H1 (cell line): ENCODE results near the gene PDX1. TPM values are rescaled to one million over a fixed set of nuclear protein-coding genes. Genes with fewer than 3 reads are reported as not detected.
A peak's percentile ranks its signal among the peaks of the same experiment; 100 is the strongest.

Experiments used
- CTCF ChIA-PET: fragments of 300-600 bp; sonication (Branson Sonifier 250); formaldehyde crosslinking; loops from one replicate; lab custom pipeline; 2021; ENCODE audit not compliant: partially characterized antibody; lab: Charles Lee
- POLR2A ChIA-PET: fragments of 300-600 bp; sonication (Branson Sonifier 250); formaldehyde crosslinking; loops from one replicate; lab custom pipeline; 2021; ENCODE audit warnings: inconsistent platforms; ENCODE audit not compliant: partially characterized antibody; lab: Charles Lee
- DNase-seq, 2 experiments: peaks; one replicate each; pipeline versions ENCODE4 v3.0.0 to v3.0.0-alpha.2; 2010 to 2022; ENCODE audit warnings: low spot score in 2 of 2, low read depth in 1 of 2, mixed read lengths in 1 of 2
- FAIRE-seq: peaks from 2 replicates; lab custom pipeline; 2011; peaks lifted over from hg19 to GRCh38; lab: Jason Lieb, UNC
- H2AFZ ChIP-seq: 2 replicates; pipeline ENCODE4 v1.8.1; 2012; ENCODE audit warnings: low read length, inconsistent platforms
- H2AK5ac ChIP-seq: 2 replicates; pipeline ENCODE4 v1.6.1; 2013; ENCODE audit warnings: low read depth, low read length
- H2BK120ac ChIP-seq: replicated peaks from 2 replicates; pipeline ENCODE3; 2013; ENCODE audit warnings: low read depth, low read length, inconsistent platforms
- H2BK12ac ChIP-seq: 2 replicates; pipeline ENCODE4 v1.6.1; 2013; ENCODE audit warnings: low read depth, low read length
- H2BK15ac ChIP-seq: 2 replicates; pipeline ENCODE4 v1.6.1; 2013; ENCODE audit warnings: low read length
- H2BK20ac ChIP-seq: 2 replicates; pipeline ENCODE4 v1.6.1; 2013; ENCODE audit warnings: low read length
- H2BK5ac ChIP-seq: 2 replicates; pipeline ENCODE4 v1.6.1; 2013; ENCODE audit warnings: low read depth, low read length
- H3K14ac ChIP-seq: 2 replicates; pipeline ENCODE4 v1.6.1; 2013; ENCODE audit warnings: inconsistent platforms; ENCODE audit not compliant: insufficient read length
- H3K18ac ChIP-seq: 2 replicates; pipeline ENCODE4 v1.6.1; 2013; ENCODE audit warnings: low read length; ENCODE audit errors: extremely low read depth
- H3K23ac ChIP-seq: 2 replicates; pipeline ENCODE4 v1.6.1; 2013; ENCODE audit warnings: inconsistent platforms; ENCODE audit not compliant: insufficient read length
- H3K23me2 ChIP-seq: 2 replicates; pipeline ENCODE4 v1.6.1; 2013; ENCODE audit warnings: low read depth, low read length
- H3K27ac ChIP-seq: 2 replicates; pipeline ENCODE4 v1.6.1; 2011; ENCODE audit warnings: low read depth, low read length, inconsistent platforms
- H3K27me3 ChIP-seq, 4 experiments: replicated peaks in 1 of 4; 1 replicate in 1 of 4; 2 replicates in 3 of 4; pipeline versions ENCODE4 v1.6.1 to v1.8.1; 2011 to 2013; ENCODE audit warnings: low read length in 3 of 4, mild to moderate bottlenecking in 3 of 4, inconsistent platforms in 2 of 4, mixed read lengths in 2 of 4, moderate library complexity in 1 of 4; ENCODE audit not compliant: control insufficient read depth in 3 of 4, insufficient read depth in 3 of 4; ENCODE audit errors: extremely low read depth in 1 of 4
- H3K36me3 ChIP-seq, 4 experiments: 2 replicates each; pipeline versions ENCODE4 v1.6.1 to v1.8.1; 2011 to 2013; ENCODE audit warnings: mild to moderate bottlenecking in 4 of 4, low read length in 3 of 4, moderate library complexity in 2 of 4, control low read depth in 1 of 4, inconsistent platforms in 1 of 4; ENCODE audit not compliant: insufficient read depth in 4 of 4, control insufficient read depth in 2 of 4
- H3K4ac ChIP-seq: replicated peaks from 2 replicates; pipeline ENCODE3; 2013; ENCODE audit warnings: low read length, low read depth, mixed read lengths, inconsistent platforms; ENCODE audit not compliant: insufficient read length
- H3K4me1 ChIP-seq, 4 experiments: replicated peaks in 1 of 4; 1 replicate in 1 of 4; 2 replicates in 3 of 4; pipeline versions ENCODE4 v1.6.1 to v1.8.1; 2011 to 2013; ENCODE audit warnings: low read length in 3 of 4, inconsistent platforms in 2 of 4, mixed read lengths in 1 of 4; ENCODE audit not compliant: insufficient read depth in 4 of 4, control insufficient read depth in 3 of 4
- H3K4me2 ChIP-seq, 2 experiments: 2 replicates each; pipeline versions ENCODE4 v1.6.1 to v1.8.1; 2011 to 2013; ENCODE audit warnings: low read depth in 2 of 2, low read length in 2 of 2, control low read depth in 1 of 2, inconsistent platforms in 1 of 2, mild to moderate bottlenecking in 1 of 2; ENCODE audit not compliant: insufficient read depth in 1 of 2
- H3K4me3 ChIP-seq, 4 experiments: fragments of 200-600, 300-600 bp in 1 of 4; sonication (generic), shearing (Covaris generic), sonication (Bioruptor Twin) in 1 of 4; 2 replicates each; pipeline versions ENCODE4 v1.5.1 to v1.8.1; 2011 to 2016; ENCODE audit warnings: low read length in 4 of 4, low read depth in 3 of 4, control low read depth in 2 of 4, inconsistent platforms in 2 of 4, mild to moderate bottlenecking in 2 of 4, mixed read lengths in 1 of 4, moderate library complexity in 1 of 4; ENCODE audit not compliant: insufficient read depth in 2 of 4; ENCODE audit errors: extremely low read depth in 1 of 4
- H3K56ac ChIP-seq: replicated peaks from 2 replicates; pipeline ENCODE3; 2013; ENCODE audit warnings: low read depth, mild to moderate bottlenecking, mixed read lengths, low read length, inconsistent platforms; ENCODE audit not compliant: insufficient read length
- H3K79me1 ChIP-seq: 2 replicates; pipeline ENCODE4 v1.6.1; 2013; ENCODE audit warnings: low read depth, low read length, control low read depth
- H3K79me2 ChIP-seq, 2 experiments: 2 replicates each; pipeline versions ENCODE4 v1.6.1 to v1.8.1; 2012 to 2013; ENCODE audit warnings: low read length in 2 of 2, mild to moderate bottlenecking in 2 of 2, inconsistent platforms in 1 of 2; ENCODE audit not compliant: insufficient read depth in 2 of 2, control insufficient read depth in 1 of 2
- H3K9ac ChIP-seq, 4 experiments: replicated peaks in 1 of 4; 1 replicate in 1 of 4; 2 replicates in 3 of 4; pipeline versions ENCODE4 v1.6.1 to v1.8.1; 2011 to 2013; ENCODE audit warnings: low read depth in 3 of 4, low read length in 3 of 4, control low read depth in 2 of 4, mild to moderate bottlenecking in 2 of 4, moderate library complexity in 2 of 4, inconsistent platforms in 1 of 4; ENCODE audit errors: extremely low read depth in 1 of 4
- H3K9me3 ChIP-seq, 2 experiments: 2 replicates each; pipeline versions ENCODE4 v1.6.1 to v1.8.1; 2012 to 2013; ENCODE audit warnings: mild to moderate bottlenecking in 2 of 2, moderate library complexity in 2 of 2, control low read depth in 1 of 2, inconsistent platforms in 1 of 2, low read depth in 1 of 2, low read length in 1 of 2, mixed read lengths in 1 of 2; ENCODE audit not compliant: insufficient read depth in 2 of 2
- H4K20me1 ChIP-seq, 2 experiments: replicated peaks in 1 of 2; 2 replicates each; pipeline versions ENCODE3 to v1.8.1; 2011 to 2013; ENCODE audit warnings: inconsistent platforms in 2 of 2, low read length in 2 of 2, mild to moderate bottlenecking in 1 of 2; ENCODE audit not compliant: insufficient read depth in 2 of 2, control insufficient read depth in 1 of 2
- H4K5ac ChIP-seq: 2 replicates; pipeline ENCODE4 v1.6.1; 2013; ENCODE audit warnings: low read length, low read depth, mixed read lengths, inconsistent platforms; ENCODE audit not compliant: insufficient read length
- H4K8ac ChIP-seq: 2 replicates; pipeline ENCODE4 v1.8.0; 2013; ENCODE audit warnings: mild to moderate bottlenecking, moderate library complexity, low read length, inconsistent platforms; ENCODE audit not compliant: insufficient read depth; ENCODE audit errors: extremely low read depth
- H4K91ac ChIP-seq: replicated peaks from 2 replicates; pipeline ENCODE3; 2013; ENCODE audit warnings: low read length, mixed read lengths, inconsistent platforms; ENCODE audit not compliant: insufficient read length
- EZH2 ChIP-seq: fragments of 200-600 bp; sonication (generic); IDR thresholded peaks from 2 replicates; pipeline ENCODE4 v1.7.1; 2012; ENCODE audit warnings: low read depth, mild to moderate bottlenecking, moderate library complexity, low read length, inconsistent platforms; ENCODE audit not compliant: severe bottlenecking
- GTF2F1 ChIP-seq: IDR thresholded peaks from 2 replicates; pipeline ENCODE4 v1.6.1; 2012; ENCODE audit warnings: low read depth, low read length, improper control_type of control experiment, borderline replicate concordance
- RNF2 ChIP-seq: fragments of 200-900, 300-1000 bp; sonication (generic); IDR thresholded peaks from 2 replicates; pipeline ENCODE4 v1.7.1; 2016; ENCODE audit warnings: borderline replicate concordance, low read depth, mild to moderate bottlenecking, antibody characterized with exemption, low read length; ENCODE audit not compliant: poor library complexity, severe bottlenecking; ENCODE audit errors: missing control alignments
- SUZ12 ChIP-seq: fragments of 200-600 bp; sonication (generic); IDR thresholded peaks from 2 replicates; pipeline ENCODE4 v1.6.1; 2012; ENCODE audit warnings: mild to moderate bottlenecking, inconsistent platforms, low read length, moderate library complexity, mixed read lengths
- TEAD4 ChIP-seq: IDR thresholded peaks from 2 replicates; pipeline ENCODE4 v1.6.1; 2012; ENCODE audit warnings: low read depth, low read length, inconsistent platforms, mixed read lengths
- WGBS, 2 experiments: shearing (Covaris generic) in 1 of 2; methylation state at CpG; one replicate each; pipeline versions ENCODE4 v1.1.6 to v1.1.7; 2013 to 2015; ENCODE audit warnings: low lambda C conversion rate in 2 of 2, mixed read lengths in 2 of 2, inconsistent platforms in 1 of 2, low coverage in 1 of 2, missing lambda C conversion rate in 1 of 2; ENCODE audit not compliant: insufficient replicate concordance in 2 of 2, insufficient coverage in 1 of 2, insufficient read length in 1 of 2; ENCODE audit errors: extremely low coverage in 1 of 2, missing lambda C conversion rate in 1 of 2; 5-methylcytosine and 5-hydroxymethylcytosine counted together
- polyA plus RNA-seq, 7 experiments: library from polyadenylated mRNA; depleted of rRNA in 3 of 7; stranded (reverse) in 5 of 7; unstranded in 2 of 7; fragments of >200 nt in 5 of 7; fragments of 200-250 nt in 2 of 7; gene quantifications; 1 replicate in 5 of 7; 2 replicates in 1 of 7; 4 replicates in 1 of 7; pipeline versions ENCODE4 v1.2.1 to v1.2.3, GENCODE V29; 2011 to 2013; ENCODE audit warnings: missing spikeins in 2 of 7, mixed read lengths in 2 of 7
- total RNA-seq: library from RNA; stranded (reverse); fragmentation: NEBNext Ultra II Directional; extraction: Animal tissue kit (Norgen Biotek cat#: 25700); gene quantifications from 2 replicates; pipeline ENCODE4 v1.2.1, GENCODE V29; 2021
- TF ChIP-seq, protein P1 (sequence below): IDR thresholded peaks from 2 replicates; pipeline ENCODE4 v1.6.1; 2012; ENCODE audit warnings: low read length, inconsistent platforms
- TF ChIP-seq, protein P2 (sequence below): IDR thresholded peaks from 2 replicates; pipeline ENCODE4 v1.6.1; 2012; ENCODE audit warnings: inconsistent platforms
- TF ChIP-seq, protein P3 (sequence below): IDR thresholded peaks from 2 replicates; pipeline ENCODE4 v1.6.1; 2012; ENCODE audit warnings: inconsistent platforms

PDX1 gene
- total and polyA plus RNA-seq, 2 of the 8 experiments (the other 6 are each of a cell fraction or from before 2014, with no cell fraction given) = not detected

DNA sequence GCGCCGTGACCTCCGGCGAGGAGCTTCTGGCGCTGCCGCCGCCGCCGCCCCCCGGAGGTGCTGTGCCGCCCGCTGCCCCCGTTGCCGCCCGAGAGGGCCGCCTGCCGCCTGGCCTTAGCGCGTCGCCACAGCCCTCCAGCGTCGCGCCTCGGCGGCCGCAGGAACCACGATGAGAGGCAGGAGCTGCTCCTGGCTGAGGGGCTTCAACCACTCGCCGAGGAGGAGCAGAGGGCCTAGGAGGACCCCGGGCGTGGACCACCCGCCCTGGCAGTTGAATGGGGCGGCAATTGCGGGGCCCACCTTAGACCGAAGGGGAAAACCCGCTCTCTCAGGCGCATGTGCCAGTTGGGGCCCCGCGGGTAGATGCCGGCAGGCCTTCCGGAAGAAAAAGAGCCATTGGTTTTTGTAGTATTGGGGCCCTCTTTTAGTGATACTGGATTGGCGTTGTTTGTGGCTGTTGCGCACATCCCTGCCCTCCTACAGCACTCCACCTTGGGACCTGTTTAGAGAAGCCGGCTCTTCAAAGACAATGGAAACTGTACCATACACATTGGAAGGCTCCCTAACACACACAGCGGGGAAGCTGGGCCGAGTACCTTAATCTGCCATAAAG lies 4.8 kb downstream of the PDX1 start:
- Histone ChIP-seq H3K4me2 (peak overlapping the region in 1 of 2 experiments; percentile 20; a peak in 1 of 4 replicates), H4K20me1 (peaks cover 33 to 55% of the 10 kb centered on the region in 2 experiments), H3K23ac (no peak overlapping the region), H4K91ac (no peak overlapping the region), H3K27me3 (peaks cover 99 to 100% (median 100%) of the 10 kb centered on the region in 4 experiments), H3K56ac (no peak overlapping the region), H2AFZ (no peak overlapping the region), H2BK20ac (no peak overlapping the region), H3K36me3 (peaks cover 0 to 14% (median 0%) of the 10 kb centered on the region in 4 experiments; a peak in 1 of 8 replicates), H2BK120ac (no peak overlapping the region), H3K27ac (no peak overlapping the region), H3K9me3 (no peaks in the 10 kb centered on the region), H4K8ac (peak overlapping the region; percentile 28; the same call in 1 of the 2 replicates), H3K18ac (no peak overlapping the region), H3K79me2 (no peaks in the 10 kb centered on the region), H3K4me3 (no peak overlapping the region), H2AK5ac (no peak overlapping the region), H2BK5ac (no peak overlapping the region), H2BK12ac (no peak overlapping the region), H2BK15ac (no peak overlapping the region), H3K9ac (no peak overlapping the region), H3K4ac (no peak overlapping the region), H3K79me1 (no peaks in the 10 kb centered on the region), H3K23me2 (no peaks in the 10 kb centered on the region; the same call in 1 of the 2 replicates), H3K4me1 (peaks cover 0 to 33% (median 24%) of the 10 kb centered on the region in 4 experiments; a peak in 5 of 7 replicates), H4K5ac (no peak overlapping the region), H3K14ac (no peak overlapping the region)
- CTCF ChIA-PET = interaction anchor here (0.5 to 1.7 kb wide), 11 partner anchors 29 to 409 kb away, joined by 3 to 16 read pairs (median 4); no protein-coding TSS in a partner anchor
- POLR2A ChIA-PET = interaction anchor here (0.7 to 1.5 kb wide), 3 partner anchors 45 to 102 kb away, joined by 3 to 4 read pairs (median 4); partner anchors contain the start of gene CDX2
- 6% methylated on average over 33 of the region's 46 CpGs; no CpG with 5 or more reads in 1 of the 2 experiments for WGBS, 2 experiments
- DNase-seq = peak in 1 of 2 experiments; percentile 69
- TF ChIP-seq, protein P1, sequence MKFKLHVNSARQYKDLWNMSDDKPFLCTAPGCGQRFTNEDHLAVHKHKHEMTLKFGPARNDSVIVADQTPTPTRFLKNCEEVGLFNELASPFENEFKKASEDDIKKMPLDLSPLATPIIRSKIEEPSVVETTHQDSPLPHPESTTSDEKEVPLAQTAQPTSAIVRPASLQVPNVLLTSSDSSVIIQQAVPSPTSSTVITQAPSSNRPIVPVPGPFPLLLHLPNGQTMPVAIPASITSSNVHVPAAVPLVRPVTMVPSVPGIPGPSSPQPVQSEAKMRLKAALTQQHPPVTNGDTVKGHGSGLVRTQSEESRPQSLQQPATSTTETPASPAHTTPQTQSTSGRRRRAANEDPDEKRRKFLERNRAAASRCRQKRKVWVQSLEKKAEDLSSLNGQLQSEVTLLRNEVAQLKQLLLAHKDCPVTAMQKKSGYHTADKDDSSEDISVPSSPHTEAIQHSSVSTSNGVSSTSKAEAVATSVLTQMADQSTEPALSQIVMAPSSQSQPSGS = no peak
- TF ChIP-seq RNF2 (peak; percentile 83), EZH2 (peak; percentile 98), SUZ12 (peak; percentile 96), TEAD4 (no peak), GTF2F1 (no peak)
- TF ChIP-seq, protein P2, sequence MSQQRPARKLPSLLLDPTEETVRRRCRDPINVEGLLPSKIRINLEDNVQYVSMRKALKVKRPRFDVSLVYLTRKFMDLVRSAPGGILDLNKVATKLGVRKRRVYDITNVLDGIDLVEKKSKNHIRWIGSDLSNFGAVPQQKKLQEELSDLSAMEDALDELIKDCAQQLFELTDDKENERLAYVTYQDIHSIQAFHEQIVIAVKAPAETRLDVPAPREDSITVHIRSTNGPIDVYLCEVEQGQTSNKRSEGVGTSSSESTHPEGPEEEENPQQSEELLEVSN = peak; percentile 54; the same call in 1 of the 2 replicates
- TF ChIP-seq, protein P3, sequence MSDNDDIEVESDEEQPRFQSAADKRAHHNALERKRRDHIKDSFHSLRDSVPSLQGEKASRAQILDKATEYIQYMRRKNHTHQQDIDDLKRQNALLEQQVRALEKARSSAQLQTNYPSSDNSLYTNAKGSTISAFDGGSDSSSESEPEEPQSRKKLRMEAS = peak; percentile 60; the same call in 1 of the 2 replicates
- TF ChIP-seq, all 59 proteins: peak for 5
- FAIRE-seq = no peak
